H1 (cell line): ENCODE results near the gene SEC63. TPM values are rescaled to one million over a fixed set of nuclear protein-coding genes. Genes with fewer than 3 reads are reported as not detected.

Source experiments
- CTCF ChIA-PET: fragments of 300-600 bp; sonication (Branson Sonifier 250); formaldehyde crosslinking; loops from one replicate; lab custom pipeline; 2021; ENCODE audit not compliant: partially characterized antibody; lab: Charles Lee
- POLR2A ChIA-PET: fragments of 300-600 bp; sonication (Branson Sonifier 250); formaldehyde crosslinking; loops from one replicate; lab custom pipeline; 2021; ENCODE audit warnings: inconsistent platforms; ENCODE audit not compliant: partially characterized antibody; lab: Charles Lee
- DNase-seq, 2 experiments: peaks; one replicate each; pipeline versions ENCODE4 v3.0.0 to v3.0.0-alpha.2; 2010 to 2022; ENCODE audit warnings: low spot score in 2 of 2, low read depth in 1 of 2, mixed read lengths in 1 of 2
- FAIRE-seq: peaks from 2 replicates; lab custom pipeline; 2011; peaks lifted over from hg19 to GRCh38; lab: Jason Lieb, UNC
- H2AFZ ChIP-seq: 2 replicates; pipeline ENCODE4 v1.8.1; 2012; ENCODE audit warnings: low read length, inconsistent platforms
- H2AK5ac ChIP-seq: 2 replicates; pipeline ENCODE4 v1.6.1; 2013; ENCODE audit warnings: low read depth, low read length
- H2BK120ac ChIP-seq: replicated peaks from 2 replicates; pipeline ENCODE3; 2013; ENCODE audit warnings: low read depth, low read length, inconsistent platforms
- H2BK12ac ChIP-seq: 2 replicates; pipeline ENCODE4 v1.6.1; 2013; ENCODE audit warnings: low read depth, low read length
- H2BK15ac ChIP-seq: 2 replicates; pipeline ENCODE4 v1.6.1; 2013; ENCODE audit warnings: low read length
- H2BK20ac ChIP-seq: 2 replicates; pipeline ENCODE4 v1.6.1; 2013; ENCODE audit warnings: low read length
- H2BK5ac ChIP-seq: 2 replicates; pipeline ENCODE4 v1.6.1; 2013; ENCODE audit warnings: low read depth, low read length
- H3K14ac ChIP-seq: 2 replicates; pipeline ENCODE4 v1.6.1; 2013; ENCODE audit warnings: inconsistent platforms; ENCODE audit not compliant: insufficient read length
- H3K18ac ChIP-seq: 2 replicates; pipeline ENCODE4 v1.6.1; 2013; ENCODE audit warnings: low read length; ENCODE audit errors: extremely low read depth
- H3K23ac ChIP-seq: 2 replicates; pipeline ENCODE4 v1.6.1; 2013; ENCODE audit warnings: inconsistent platforms; ENCODE audit not compliant: insufficient read length
- H3K23me2 ChIP-seq: 2 replicates; pipeline ENCODE4 v1.6.1; 2013; ENCODE audit warnings: low read depth, low read length
- H3K27ac ChIP-seq: 2 replicates; pipeline ENCODE4 v1.6.1; 2011; ENCODE audit warnings: low read depth, low read length, inconsistent platforms
- H3K27me3 ChIP-seq, 4 experiments: replicated peaks in 1 of 4; 1 replicate in 1 of 4; 2 replicates in 3 of 4; pipeline versions ENCODE4 v1.6.1 to v1.8.1; 2011 to 2013; ENCODE audit warnings: low read length in 3 of 4, mild to moderate bottlenecking in 3 of 4, inconsistent platforms in 2 of 4, mixed read lengths in 2 of 4, moderate library complexity in 1 of 4; ENCODE audit not compliant: control insufficient read depth in 3 of 4, insufficient read depth in 3 of 4; ENCODE audit errors: extremely low read depth in 1 of 4
- H3K36me3 ChIP-seq, 4 experiments: 2 replicates each; pipeline versions ENCODE4 v1.6.1 to v1.8.1; 2011 to 2013; ENCODE audit warnings: mild to moderate bottlenecking in 4 of 4, low read length in 3 of 4, moderate library complexity in 2 of 4, control low read depth in 1 of 4, inconsistent platforms in 1 of 4; ENCODE audit not compliant: insufficient read depth in 4 of 4, control insufficient read depth in 2 of 4
- H3K4ac ChIP-seq: replicated peaks from 2 replicates; pipeline ENCODE3; 2013; ENCODE audit warnings: low read length, low read depth, mixed read lengths, inconsistent platforms; ENCODE audit not compliant: insufficient read length
- H3K4me1 ChIP-seq, 4 experiments: replicated peaks in 1 of 4; 1 replicate in 1 of 4; 2 replicates in 3 of 4; pipeline versions ENCODE4 v1.6.1 to v1.8.1; 2011 to 2013; ENCODE audit warnings: low read length in 3 of 4, inconsistent platforms in 2 of 4, mixed read lengths in 1 of 4; ENCODE audit not compliant: insufficient read depth in 4 of 4, control insufficient read depth in 3 of 4
- H3K4me2 ChIP-seq, 2 experiments: 2 replicates each; pipeline versions ENCODE4 v1.6.1 to v1.8.1; 2011 to 2013; ENCODE audit warnings: low read depth in 2 of 2, low read length in 2 of 2, control low read depth in 1 of 2, inconsistent platforms in 1 of 2, mild to moderate bottlenecking in 1 of 2; ENCODE audit not compliant: insufficient read depth in 1 of 2
- H3K4me3 ChIP-seq, 4 experiments: fragments of 200-600, 300-600 bp in 1 of 4; sonication (generic), shearing (Covaris generic), sonication (Bioruptor Twin) in 1 of 4; 2 replicates each; pipeline versions ENCODE4 v1.5.1 to v1.8.1; 2011 to 2016; ENCODE audit warnings: low read length in 4 of 4, low read depth in 3 of 4, control low read depth in 2 of 4, inconsistent platforms in 2 of 4, mild to moderate bottlenecking in 2 of 4, mixed read lengths in 1 of 4, moderate library complexity in 1 of 4; ENCODE audit not compliant: insufficient read depth in 2 of 4; ENCODE audit errors: extremely low read depth in 1 of 4
- H3K56ac ChIP-seq: replicated peaks from 2 replicates; pipeline ENCODE3; 2013; ENCODE audit warnings: low read depth, mild to moderate bottlenecking, mixed read lengths, low read length, inconsistent platforms; ENCODE audit not compliant: insufficient read length
- H3K79me1 ChIP-seq: 2 replicates; pipeline ENCODE4 v1.6.1; 2013; ENCODE audit warnings: low read depth, low read length, control low read depth
- H3K79me2 ChIP-seq, 2 experiments: 2 replicates each; pipeline versions ENCODE4 v1.6.1 to v1.8.1; 2012 to 2013; ENCODE audit warnings: low read length in 2 of 2, mild to moderate bottlenecking in 2 of 2, inconsistent platforms in 1 of 2; ENCODE audit not compliant: insufficient read depth in 2 of 2, control insufficient read depth in 1 of 2
- H3K9ac ChIP-seq, 4 experiments: replicated peaks in 1 of 4; 1 replicate in 1 of 4; 2 replicates in 3 of 4; pipeline versions ENCODE4 v1.6.1 to v1.8.1; 2011 to 2013; ENCODE audit warnings: low read depth in 3 of 4, low read length in 3 of 4, control low read depth in 2 of 4, mild to moderate bottlenecking in 2 of 4, moderate library complexity in 2 of 4, inconsistent platforms in 1 of 4; ENCODE audit errors: extremely low read depth in 1 of 4
- H3K9me3 ChIP-seq, 2 experiments: 2 replicates each; pipeline versions ENCODE4 v1.6.1 to v1.8.1; 2012 to 2013; ENCODE audit warnings: mild to moderate bottlenecking in 2 of 2, moderate library complexity in 2 of 2, control low read depth in 1 of 2, inconsistent platforms in 1 of 2, low read depth in 1 of 2, low read length in 1 of 2, mixed read lengths in 1 of 2; ENCODE audit not compliant: insufficient read depth in 2 of 2
- H4K20me1 ChIP-seq, 2 experiments: replicated peaks in 1 of 2; 2 replicates each; pipeline versions ENCODE3 to v1.8.1; 2011 to 2013; ENCODE audit warnings: inconsistent platforms in 2 of 2, low read length in 2 of 2, mild to moderate bottlenecking in 1 of 2; ENCODE audit not compliant: insufficient read depth in 2 of 2, control insufficient read depth in 1 of 2
- H4K5ac ChIP-seq: 2 replicates; pipeline ENCODE4 v1.6.1; 2013; ENCODE audit warnings: low read length, low read depth, mixed read lengths, inconsistent platforms; ENCODE audit not compliant: insufficient read length
- H4K8ac ChIP-seq: 2 replicates; pipeline ENCODE4 v1.8.0; 2013; ENCODE audit warnings: mild to moderate bottlenecking, moderate library complexity, low read length, inconsistent platforms; ENCODE audit not compliant: insufficient read depth; ENCODE audit errors: extremely low read depth
- H4K91ac ChIP-seq: replicated peaks from 2 replicates; pipeline ENCODE3; 2013; ENCODE audit warnings: low read length, mixed read lengths, inconsistent platforms; ENCODE audit not compliant: insufficient read length
- KDM1A ChIP-seq: fragments of 200-600, 300-600 bp; sonication (generic); IDR thresholded peaks from 2 replicates; pipeline ENCODE4 v1.7.1; 2016; ENCODE audit warnings: mild to moderate bottlenecking, low read length, borderline replicate concordance
- WGBS, 2 experiments: shearing (Covaris generic) in 1 of 2; methylation state at CpG; one replicate each; pipeline versions ENCODE4 v1.1.6 to v1.1.7; 2013 to 2015; ENCODE audit warnings: low lambda C conversion rate in 2 of 2, mixed read lengths in 2 of 2, inconsistent platforms in 1 of 2, low coverage in 1 of 2, missing lambda C conversion rate in 1 of 2; ENCODE audit not compliant: insufficient replicate concordance in 2 of 2, insufficient coverage in 1 of 2, insufficient read length in 1 of 2; ENCODE audit errors: extremely low coverage in 1 of 2, missing lambda C conversion rate in 1 of 2; 5-methylcytosine and 5-hydroxymethylcytosine counted together
- polyA plus RNA-seq, 7 experiments: library from polyadenylated mRNA; depleted of rRNA in 3 of 7; stranded (reverse) in 5 of 7; unstranded in 2 of 7; fragments of >200 nt in 5 of 7; fragments of 200-250 nt in 2 of 7; gene quantifications; 1 replicate in 5 of 7; 2 replicates in 1 of 7; 4 replicates in 1 of 7; pipeline versions ENCODE4 v1.2.1 to v1.2.3, GENCODE V29; 2011 to 2013; ENCODE audit warnings: missing spikeins in 2 of 7, mixed read lengths in 2 of 7
- total RNA-seq: library from RNA; stranded (reverse); fragmentation: NEBNext Ultra II Directional; extraction: Animal tissue kit (Norgen Biotek cat#: 25700); gene quantifications from 2 replicates; pipeline ENCODE4 v1.2.1, GENCODE V29; 2021
- TF ChIP-seq, protein P1 (sequence below): IDR thresholded peaks from 2 replicates; pipeline ENCODE4 v1.6.1; 2012; ENCODE audit warnings: inconsistent platforms
- TF ChIP-seq, protein P2 (sequence below): IDR thresholded peaks from 2 replicates; pipeline ENCODE4 v1.6.1; 2012; ENCODE audit warnings: inconsistent platforms

Gene SEC63
- total and polyA plus RNA-seq, 2 of the 8 experiments (the other 6 are each of a cell fraction or from before 2014, with no cell fraction given) = 17.3 to 121 TPM

DNA sequence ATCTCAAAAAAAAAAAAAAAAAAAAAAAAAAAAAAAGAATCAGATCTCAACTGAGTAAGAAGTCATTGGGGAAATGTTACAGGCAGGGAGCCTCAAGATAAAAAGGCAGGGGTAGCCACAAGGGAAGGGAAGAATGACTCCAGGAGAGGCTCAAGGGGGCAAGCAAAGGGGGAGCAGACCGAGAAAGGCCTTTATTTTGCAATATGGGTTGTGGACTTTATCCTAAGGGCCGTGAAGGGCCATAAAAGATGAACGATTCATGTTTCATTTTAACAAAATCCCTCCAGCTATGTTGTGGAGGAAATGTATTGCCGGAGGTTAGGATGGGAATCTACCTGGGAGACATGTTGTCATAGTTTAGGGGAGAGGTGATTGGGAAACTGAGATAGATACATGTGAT lies 25.8 kb upstream of the SEC63 start:
- Histone ChIP-seq H2BK5ac (no peak overlapping the region), H4K8ac (no peak overlapping the region), H2AK5ac (no peak overlapping the region), H2BK20ac (no peak overlapping the region), H2BK120ac (no peak overlapping the region), H3K56ac (no peak overlapping the region), H3K9ac (no peak overlapping the region), H3K4me3 (no peak overlapping the region), H3K4me1 (peaks cover 0 to 8% (median 4%) of the 10 kb centered on the region in 4 experiments; a peak in 5 of 7 replicates), H4K5ac (no peak overlapping the region), H2BK15ac (no peak overlapping the region), H3K27me3 (no peaks in the 10 kb centered on the region), H3K9me3 (no peaks in the 10 kb centered on the region), H4K91ac (no peak overlapping the region), H3K4me2 (no peak overlapping the region), H2BK12ac (no peak overlapping the region), H3K79me1 (no peaks in the 10 kb centered on the region), H4K20me1 (no peaks in the 10 kb centered on the region), H2AFZ (no peak overlapping the region), H3K36me3 (no peaks in the 10 kb centered on the region), H3K23ac (no peak overlapping the region), H3K27ac (no peak overlapping the region), H3K14ac (no peak overlapping the region), H3K4ac (no peak overlapping the region), H3K18ac (no peak overlapping the region), H3K23me2 (no peaks in the 10 kb centered on the region), H3K79me2 (no peaks in the 10 kb centered on the region)
- TF ChIP-seq KDM1A = no peak
- TF ChIP-seq, protein P1, sequence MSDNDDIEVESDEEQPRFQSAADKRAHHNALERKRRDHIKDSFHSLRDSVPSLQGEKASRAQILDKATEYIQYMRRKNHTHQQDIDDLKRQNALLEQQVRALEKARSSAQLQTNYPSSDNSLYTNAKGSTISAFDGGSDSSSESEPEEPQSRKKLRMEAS = no peak
- TF ChIP-seq, protein P2, sequence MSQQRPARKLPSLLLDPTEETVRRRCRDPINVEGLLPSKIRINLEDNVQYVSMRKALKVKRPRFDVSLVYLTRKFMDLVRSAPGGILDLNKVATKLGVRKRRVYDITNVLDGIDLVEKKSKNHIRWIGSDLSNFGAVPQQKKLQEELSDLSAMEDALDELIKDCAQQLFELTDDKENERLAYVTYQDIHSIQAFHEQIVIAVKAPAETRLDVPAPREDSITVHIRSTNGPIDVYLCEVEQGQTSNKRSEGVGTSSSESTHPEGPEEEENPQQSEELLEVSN = no peak
- no peak for FAIRE-seq
- ChIA-PET CTCF (interaction anchor here (1.0 to 6.1 kb wide), 5 partner anchors 13 to 71 kb away, joined by 3 to 183 read pairs (median 5); no protein-coding TSS in a partner anchor), POLR2A (no interaction called here)
- 87% methylated on average over 4 of the region's 4 CpGs; no CpG with 5 or more reads in 1 of the 2 experiments for WGBS, 2 experiments
- DNase-seq = no peak
